GM19240 (cell line): ENCODE results near the gene LDLR.
"Not testable (repeated sequence)": the region's sequence is repeated elsewhere in the genome, so short reads cannot be mapped to it uniquely, and the experiment has no call there.

Experiments
- DNase-seq: peaks from one replicate; pipeline ENCODE4 v3.0.0; 2011; ENCODE audit warnings: low spot score; ENCODE audit not compliant: insufficient read length

The LDLR gene

DNA sequence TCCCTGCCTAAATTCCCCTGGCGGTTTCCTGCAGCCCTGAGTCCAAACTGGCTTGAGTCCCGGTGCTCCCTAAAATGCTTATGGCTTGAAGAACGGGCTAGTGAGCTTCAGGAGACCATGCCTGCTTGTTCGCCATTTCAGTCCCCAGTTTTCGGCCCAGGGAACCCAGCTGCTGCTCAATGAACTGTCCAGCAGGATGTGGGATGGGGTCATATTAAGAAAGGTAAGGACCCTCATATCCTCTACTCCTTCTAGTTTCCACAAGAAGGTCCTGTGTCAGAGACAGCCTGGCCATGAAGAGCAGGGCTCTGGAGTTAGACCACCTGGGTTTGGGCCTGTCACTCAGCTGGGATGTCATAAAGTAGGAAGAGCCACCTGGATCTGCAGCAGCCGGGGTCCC is 83.3 kb downstream of the LDLR start:
- no peak for DNase-seq

DNA sequence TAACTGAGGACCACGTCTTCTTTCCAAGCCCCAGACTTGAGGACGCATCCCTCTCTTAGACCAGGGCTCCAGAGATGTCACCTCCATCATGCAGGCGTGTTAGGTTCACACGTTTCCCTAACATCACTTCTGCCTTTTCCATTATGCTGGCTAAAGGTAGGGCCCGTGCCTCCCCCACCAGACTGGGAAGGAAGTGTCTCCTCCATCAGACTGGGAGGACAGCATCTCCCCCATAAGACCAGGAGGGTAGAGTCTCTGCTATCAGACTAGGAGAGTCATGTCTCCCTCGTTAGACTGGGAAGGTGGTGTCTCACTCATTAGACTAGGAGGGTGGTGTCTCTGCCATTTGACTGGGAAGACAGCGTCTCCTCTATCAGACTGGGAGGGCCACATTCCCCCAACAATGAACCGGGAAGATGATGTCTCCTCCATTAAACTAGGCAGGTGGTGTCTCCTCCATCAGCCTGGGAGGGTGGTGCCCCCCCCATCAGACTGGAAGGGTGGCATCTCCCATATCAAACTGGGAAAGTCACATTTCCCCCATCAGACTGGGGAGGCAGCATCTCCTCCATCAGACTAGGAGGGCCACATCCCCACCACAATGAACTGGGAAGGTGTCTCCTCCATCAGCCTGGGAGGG is 84.4 kb downstream of the LDLR start:
- DNase-seq = no peak

DNA sequence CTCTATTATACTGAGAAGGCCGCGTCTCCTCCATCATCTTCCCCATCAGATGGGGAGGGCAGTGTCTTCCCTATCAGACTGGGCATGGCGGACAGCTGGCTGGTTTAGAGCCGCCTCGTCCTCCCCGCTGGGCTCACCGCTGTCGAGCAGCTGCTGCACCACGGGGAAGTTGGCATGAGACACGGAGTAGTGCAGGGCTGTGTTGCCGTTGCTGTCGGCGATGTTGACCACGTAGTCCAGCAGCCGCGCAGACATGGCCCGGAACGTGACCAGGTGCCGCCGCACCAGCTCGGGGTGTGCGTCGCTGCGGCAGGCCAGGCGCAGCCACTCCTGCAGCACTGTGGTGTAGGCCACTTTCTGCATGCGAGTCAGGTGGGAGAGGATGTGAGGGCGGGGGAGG is 85.1 kb downstream of the LDLR start:
- DNase-seq = no peak

DNA sequence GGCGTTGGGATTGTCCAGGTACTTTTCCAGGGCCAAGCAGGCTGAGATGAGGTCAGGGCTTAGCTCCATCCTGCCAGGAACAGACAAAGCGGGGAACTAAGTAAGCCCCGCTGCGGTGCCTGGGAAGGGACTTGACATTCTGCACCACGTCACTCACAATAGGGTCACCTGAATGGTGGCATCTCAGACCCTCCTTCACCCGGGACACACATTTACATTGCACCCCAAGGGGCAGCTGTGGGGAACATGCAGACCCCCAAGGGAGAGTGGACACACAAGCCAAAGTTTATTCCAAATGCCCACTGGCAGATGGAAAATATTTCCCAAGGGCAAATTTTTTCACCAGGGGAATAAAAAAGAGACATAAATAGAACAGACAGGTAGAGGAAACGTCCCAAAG is 86.7 kb downstream of the LDLR start:
- no peak for DNase-seq

DNA sequence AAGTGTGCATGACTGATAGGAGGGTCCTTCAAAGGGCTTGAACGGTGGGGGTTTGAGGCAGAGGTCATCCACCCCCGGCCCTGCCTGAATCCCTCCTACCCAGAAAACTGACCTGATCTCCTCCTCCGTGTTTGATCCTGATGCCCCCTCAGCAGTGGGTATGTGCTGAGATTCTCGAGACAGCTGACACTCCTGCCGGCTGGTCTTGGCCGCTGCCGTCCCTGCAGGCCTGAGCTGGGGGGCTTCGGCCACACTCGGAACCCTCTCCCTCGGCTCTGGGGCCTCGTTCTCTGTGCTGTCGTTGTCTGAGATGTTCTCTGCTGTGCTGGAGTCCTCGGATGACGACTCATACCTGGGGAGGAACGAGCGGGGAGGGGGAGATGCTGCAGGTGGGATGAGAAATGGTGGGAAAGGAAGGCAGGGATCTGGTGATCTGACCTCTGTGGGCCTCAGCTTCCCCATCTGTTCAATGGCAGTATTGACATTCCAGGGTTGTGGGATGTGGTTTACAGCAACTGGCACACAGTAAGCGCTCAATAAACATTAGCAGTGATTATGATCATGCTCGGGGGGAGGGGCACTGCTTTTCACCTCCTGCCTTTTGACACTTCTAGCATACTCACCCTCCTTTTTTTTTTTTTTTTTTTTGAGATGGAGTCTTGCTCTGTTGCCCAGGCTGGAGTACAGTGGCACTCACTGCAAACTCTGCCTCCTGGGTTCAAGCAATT is 87.4 kb downstream of the LDLR start:
- no peak for DNase-seq

DNA sequence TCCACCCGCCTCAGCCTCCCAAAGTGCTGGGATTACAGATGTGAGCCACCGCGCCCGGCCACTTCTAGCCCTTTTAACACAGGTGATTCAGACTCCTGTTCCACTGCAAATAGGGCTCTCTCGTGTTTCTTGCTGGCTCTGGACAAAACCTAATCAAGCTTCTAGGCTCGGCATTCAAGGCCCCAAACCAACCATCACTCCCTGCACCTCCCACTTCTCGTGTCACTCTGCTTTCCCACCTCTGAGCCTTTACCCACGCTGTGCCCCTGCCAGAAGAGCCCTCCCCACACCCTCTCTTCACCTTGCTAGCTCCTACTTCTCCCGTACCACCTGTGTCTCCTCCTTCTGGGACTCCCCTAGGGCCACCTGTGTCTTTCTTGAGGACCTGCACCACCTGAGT is 88.3 kb downstream of the LDLR start:
- DNase-seq = no peak

DNA sequence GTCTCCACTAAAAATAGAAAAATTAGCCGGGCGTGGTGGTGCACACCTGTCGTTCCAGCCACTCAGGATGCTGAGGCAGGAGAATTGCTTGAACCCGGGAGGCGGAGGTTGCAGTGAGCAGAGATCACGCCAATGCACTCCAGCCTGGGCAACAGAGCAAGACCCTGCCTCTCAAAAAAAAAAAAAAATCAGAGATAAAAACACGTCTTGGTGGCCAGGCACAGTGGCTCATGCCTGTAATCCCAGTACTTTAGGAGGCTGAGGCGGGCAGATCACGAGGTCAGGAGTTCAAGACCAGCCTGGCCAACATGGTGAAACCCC is 89.8 kb downstream of the LDLR start:
- DNase-seq = not testable (repeated sequence)

DNA sequence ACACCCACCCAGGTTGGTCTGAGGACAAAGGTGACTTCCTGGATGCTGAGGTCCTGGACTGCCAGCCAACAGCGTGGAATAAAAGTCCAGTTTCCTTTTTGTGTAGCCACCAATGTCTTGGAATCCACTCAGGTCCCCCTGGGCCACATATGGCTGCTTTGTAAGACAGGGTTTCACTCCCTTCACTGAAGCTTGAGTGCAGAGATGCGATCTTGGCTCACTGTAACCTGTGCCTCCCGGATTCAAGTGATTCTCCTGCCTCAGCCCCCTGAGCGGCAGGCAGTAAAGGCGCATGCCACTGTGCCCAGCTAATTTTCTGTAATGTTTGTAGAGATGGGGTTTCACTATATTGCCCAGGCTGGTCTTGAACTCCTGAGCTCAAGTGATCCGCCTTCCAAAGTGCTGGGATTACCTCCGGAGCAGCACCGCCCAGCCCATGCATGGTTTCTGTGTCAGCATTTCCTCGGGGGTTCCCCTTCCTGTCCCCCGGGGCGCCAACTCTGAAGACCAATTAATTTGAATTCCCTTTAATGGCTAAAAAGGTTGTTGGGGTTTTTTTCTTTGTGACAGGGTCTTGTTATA is 90.5 kb downstream of the LDLR start:
- DNase-seq = peak; percentile 52

DNA sequence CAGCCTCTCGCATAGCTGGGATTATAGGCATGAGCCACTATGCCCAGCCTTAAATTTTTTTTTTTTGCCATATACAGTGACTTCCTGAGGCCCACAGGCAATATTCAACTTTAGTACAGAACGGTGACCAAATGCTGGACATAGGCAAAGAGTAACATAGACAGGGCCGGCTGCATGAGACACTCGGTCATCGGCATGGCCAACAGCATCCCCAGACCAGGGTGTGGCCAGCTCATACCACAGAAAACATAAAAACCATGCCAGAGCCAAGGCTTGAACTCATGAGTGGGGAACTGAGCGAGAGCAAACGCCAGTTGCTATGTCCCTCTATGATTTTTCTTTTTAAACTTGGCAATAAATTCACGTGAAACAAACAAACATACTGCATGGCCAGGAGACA is 91.1 kb downstream of the LDLR start:
- DNase-seq = no peak

DNA sequence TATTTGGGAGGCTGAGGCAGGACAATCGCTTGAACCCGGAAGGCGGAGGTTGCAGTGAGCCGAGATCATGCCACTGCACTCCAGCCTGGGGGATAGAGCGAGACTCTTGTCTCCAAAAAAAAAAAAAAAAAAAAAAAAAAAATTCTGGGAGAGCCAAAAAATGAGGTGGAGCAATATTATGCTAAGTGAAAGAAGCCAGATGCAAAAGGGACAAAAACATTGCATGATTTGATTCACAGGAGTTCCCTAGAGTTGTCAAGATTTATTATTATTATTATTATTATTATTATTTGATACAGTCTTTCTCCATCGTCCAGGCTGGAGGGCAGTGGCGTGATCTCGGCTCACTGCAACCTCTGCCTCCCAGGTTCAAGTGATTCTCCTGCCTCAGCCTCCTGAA is 91.7 kb downstream of the LDLR start:
- DNase-seq = not testable (repeated sequence)

DNA sequence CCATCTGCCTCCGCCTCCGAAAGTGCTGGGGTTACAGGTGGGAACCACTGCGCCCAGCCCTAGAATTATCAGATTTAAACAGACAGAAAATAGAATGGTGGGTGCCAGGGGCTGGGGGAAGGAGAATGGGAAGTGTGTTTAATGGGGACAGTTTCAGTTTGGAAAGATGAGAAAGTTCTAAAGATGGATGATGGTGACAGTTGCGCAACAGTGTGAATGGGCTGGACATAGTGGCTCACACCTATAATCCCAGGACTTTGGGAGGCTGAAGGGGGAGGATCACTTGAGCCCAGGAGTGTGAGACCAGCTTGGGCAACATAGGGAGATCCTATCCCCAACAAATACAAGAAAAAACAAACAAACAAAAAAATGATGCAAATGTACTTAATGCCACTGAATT is 92.2 kb downstream of the LDLR start:
- no peak for DNase-seq
